ELF-1 (cell line): ENCODE data around the gene DOCK2.
"Not testable (repeated sequence)": the region's sequence is repeated elsewhere in the genome, so short reads cannot be mapped to it uniquely, and the experiment has no call there.

Experiments used
- DNase-seq: peaks from one replicate; pipeline ENCODE4 v3.0.0-alpha.2; 2016; ENCODE audit warnings: low read depth, low spot score

The DOCK2 gene

GRCh38 chr5:169756071-169756765, 119.1 kb downstream of the DOCK2 start:
- DNase-seq = no peak

GRCh38 chr5:169757016-169757415, 119.9 kb downstream of the DOCK2 start:
- no peak for DNase-seq

DNA sequence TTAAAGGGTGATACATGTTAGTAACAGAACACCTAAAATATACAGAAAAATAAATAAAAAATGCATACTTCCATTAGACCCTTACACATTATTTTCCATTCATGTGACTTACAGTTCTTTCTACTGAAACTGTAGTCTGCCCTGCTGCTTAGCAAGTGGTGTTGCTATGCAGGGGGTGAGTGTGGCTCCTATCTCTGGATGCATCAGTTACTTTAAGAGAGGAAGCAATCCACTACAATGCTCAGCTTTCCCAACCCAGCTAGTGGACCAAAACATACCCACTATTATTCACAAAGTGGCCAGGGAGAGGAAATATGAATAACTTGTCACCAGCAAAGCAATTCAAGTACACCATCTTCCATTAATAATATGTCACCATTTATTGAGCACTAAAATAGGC, 121.8 kb downstream of the DOCK2 start:
- DNase-seq = no peak

GRCh38 chr5:169760229-169760628, 123.2 kb downstream of the DOCK2 start:
- DNase-seq = no peak

DNA sequence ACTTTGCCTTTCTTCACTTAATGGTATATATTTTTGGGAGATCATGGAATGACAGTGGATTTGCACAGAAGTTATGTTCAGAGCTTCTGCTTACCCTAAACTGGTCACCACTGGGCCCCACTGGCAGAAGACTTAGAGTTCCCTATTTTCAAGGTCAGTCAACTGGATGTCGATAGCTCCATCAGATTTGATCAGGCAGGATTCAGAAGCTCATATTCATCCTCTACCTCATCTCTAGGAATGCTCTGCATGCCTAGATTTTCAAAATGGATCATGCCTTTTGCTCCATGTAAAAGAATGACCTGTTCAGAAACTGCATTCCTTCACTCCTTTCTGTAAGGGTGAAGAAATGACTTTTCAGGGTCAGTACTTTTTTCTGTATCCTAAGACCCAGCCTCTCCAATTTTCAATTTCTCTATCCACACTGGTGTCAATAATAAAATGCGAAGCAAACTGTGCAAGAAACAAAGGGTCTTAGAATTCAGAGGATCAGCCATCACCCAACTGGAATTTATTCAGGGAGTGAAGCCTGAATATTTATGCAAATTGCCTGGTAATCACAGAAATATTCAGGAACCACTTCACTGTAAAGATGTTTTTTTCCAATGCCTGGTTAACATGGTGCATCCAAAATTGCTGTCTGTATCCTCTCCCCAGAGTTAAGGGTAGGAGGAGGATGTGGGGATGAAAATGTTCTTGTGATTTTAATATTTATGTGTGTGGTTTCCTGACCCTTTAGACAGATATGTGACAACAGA, 125.4 kb downstream of the DOCK2 start:
- no peak for DNase-seq

- no peak for DNase-seq
These were observed 126.4 kb downstream of the DOCK2 start for GRCh38 chr5:169763376-169764017.

DNA sequence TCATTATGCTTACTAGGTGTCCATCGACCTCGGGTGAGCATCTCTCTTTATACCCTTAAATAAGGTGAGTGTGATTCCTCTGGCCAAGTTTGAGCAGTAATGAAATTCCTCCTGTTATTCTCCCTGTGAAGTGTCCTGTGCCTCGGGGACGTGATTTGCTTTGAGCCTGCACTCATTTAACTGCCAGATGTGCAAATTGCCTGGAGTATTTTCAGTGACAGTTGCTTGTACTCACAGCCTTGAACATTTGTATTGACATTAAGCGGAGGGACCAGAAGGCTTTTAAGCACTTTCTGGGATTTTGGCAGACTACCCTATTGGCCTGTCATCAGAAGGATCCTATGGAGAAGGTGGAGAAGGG, 126.9 kb downstream of the DOCK2 start:
- DNase-seq = no peak

DNA sequence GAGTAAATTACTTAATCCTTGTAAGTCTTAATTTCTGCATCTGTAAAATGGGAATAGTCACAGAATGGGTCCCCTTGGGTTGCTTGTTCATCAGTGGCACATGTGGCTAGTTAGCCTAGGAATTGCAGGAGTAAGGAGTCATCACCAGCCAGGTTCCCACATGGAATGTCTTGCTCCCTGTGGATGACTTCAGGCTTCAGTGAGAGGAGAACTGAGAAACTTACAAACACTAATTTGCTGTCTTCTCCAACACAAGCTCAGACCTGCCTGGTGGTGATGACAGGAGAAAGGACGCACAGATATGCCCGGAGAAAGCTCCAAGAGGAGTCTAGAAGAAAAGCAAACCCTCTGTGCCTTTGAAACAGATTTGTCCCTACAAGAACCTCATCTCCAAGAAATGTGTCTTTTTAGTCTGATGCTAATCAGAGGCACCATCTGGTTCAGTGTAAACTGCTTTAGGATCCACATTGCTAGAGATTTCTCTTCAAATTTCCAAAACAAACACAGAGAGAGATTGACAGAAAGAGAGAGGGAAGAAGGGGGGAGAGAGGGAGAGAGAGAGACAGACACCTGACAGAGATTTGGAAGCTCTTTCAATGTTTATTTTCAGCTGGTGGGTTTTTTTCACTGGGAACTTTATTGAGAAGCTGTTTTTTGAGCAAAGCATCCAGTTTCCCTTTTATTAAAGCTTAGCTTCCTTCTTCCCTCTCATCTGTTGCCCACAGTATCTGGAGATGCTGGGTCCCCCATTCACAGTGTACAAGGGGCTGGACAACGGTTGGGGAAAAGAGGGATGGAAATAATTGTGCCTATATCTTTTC, 128.3 kb downstream of the DOCK2 start:
- no peak for DNase-seq

GRCh38 chr5:169766943-169767342, 129.9 kb downstream of the DOCK2 start:
- not testable (repeated sequence) for DNase-seq

DNA sequence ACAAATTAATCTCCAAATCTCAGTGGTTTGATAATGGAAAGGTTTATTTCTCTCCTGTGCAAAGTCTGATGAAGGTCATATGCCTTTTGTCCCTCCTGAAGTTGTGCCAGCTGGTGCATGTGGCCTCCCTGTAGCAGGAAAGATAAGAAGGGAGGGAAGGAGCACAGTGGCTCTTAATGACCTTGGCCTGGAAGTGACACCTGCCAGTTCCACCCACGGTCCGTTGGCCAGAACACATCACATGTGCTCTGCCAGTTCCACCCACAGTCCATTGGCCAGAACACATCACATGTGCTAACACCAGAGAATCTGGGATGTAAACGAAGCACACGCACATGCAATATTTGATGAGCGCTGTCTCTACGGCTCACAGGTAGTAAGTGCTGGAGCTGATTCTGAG, 130.9 kb downstream of the DOCK2 start:
- no peak for DNase-seq

DNA sequence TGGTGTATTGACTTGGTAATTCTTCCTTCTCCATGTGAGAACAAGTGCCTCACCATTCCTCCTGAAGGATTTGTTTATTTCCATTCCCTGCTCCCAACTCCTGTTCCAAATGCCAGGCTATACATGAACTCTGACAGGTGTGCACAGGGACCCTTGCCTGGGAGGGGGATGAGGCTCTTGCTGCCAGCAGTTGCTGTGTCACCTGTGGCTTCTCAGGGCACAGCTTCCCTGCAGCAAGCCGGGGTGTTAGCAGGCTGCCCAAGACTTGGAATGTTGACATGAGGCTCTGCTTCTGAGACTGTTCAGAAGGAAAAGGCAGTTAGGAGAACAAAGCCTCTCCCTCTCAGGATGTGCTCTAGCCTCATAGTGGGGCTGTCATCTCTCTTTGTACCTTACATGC, 131.3 kb downstream of the DOCK2 start:
- no peak for DNase-seq

- DNase-seq = no peak
These were observed 133.0 kb downstream of the DOCK2 start for GRCh38 chr5:169770109-169770508.

DNA sequence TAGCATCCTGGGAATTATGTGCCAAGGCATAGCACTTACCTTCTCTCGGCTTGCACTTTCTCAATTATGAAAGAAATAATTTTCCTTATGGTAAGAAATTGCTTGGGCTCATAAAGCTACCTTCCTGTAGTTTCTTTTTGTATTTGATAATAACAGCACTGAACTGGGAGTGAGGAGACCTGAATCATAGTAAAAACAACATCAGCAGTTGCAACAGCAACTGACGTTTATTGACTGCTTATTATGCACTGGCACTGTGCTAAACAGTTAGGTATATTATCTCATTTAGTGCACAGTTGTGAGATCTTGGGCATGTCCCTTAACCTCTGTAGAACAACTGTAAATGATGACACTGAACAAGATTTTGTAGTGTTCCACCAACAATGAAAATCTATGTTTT, 135.2 kb downstream of the DOCK2 start:
- DNase-seq = no peak

DNA sequence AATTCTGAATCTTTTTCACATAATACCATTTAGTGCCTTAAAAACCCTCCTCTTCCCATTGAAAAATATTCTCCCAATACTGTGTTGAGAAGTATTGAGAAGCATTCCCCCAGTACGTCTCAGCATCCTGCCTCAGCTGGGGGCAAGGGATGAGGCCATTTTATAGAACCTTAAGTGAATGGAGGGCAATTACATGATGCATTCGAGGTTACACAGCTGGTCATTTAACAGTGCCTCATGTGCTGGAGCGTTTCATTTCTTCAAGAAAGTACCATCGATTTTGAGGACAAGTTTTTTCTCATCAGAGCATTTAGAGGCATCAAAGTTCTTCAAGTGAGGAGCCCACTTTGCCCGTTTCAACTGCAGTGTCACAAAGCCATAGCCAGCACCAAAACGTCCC, 135.6 kb downstream of the DOCK2 start:
- DNase-seq = no peak

DNA sequence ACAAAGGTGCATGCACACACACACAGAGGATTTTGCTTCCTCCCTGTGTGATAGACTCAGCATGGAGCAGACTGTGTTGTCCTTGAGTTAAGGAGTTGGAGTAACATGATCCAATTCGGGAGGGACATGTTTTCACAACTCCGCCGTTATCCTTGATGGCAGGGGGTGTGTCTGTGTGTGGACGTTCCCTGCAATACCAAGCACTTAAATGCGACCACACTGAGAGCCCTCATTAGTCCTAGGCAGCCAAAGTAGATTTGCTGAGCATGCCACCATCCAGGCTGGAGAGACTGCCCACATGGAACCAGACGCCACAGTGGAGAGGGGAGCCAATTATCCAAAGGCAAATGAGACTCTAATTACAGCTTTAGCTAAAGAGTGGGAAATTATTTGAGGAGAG, 140.1 kb downstream of the DOCK2 start:
- DNase-seq = peak; percentile 12

- no peak for DNase-seq
These were observed 141.8 kb downstream of the DOCK2 start for GRCh38 chr5:169778622-169779596.

DNA sequence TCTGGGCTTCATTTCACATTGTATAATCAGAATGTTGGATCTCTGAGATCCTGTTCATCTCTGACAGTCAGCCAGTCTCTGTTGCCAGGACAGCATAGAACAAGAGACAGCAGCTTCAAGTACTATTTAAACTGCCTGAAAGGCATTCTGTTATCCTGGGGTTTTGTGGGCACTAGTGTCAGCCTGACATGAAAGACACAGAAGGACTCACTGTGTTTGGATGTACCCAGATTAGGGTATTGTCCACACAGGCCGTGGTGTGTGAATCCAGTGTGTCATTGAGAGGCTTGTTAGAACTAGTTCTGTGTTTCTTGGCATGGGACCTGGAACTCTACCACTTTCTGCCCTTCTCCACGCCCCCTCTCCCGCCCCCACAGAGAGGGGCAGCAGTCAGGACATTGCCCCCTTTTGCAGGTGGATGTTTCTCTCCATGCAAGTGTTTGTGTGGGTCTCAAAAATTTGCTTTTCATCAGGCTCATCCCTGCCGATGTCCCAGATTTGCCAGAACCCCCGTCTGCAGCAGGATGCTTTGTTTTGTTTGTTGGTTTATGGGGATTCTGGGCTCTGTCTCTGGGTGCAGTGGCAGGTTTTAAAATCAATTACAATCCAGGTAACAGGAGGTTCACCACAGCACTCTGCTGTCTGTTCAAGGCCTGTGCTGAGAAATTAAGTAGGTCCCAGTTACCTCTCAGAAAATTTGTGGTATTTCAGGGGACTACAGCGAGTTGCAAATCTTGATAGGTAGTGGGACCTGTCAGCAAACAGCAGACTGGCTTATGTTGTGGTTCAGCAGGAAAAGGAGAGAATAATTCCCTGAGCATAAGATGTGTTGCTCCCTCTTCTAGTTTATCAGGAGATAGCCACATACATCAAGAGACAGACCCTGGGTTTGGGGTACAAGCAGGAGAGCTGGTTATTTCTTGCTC, 144.6 kb downstream of the DOCK2 start:
- DNase-seq = no peak

DNA sequence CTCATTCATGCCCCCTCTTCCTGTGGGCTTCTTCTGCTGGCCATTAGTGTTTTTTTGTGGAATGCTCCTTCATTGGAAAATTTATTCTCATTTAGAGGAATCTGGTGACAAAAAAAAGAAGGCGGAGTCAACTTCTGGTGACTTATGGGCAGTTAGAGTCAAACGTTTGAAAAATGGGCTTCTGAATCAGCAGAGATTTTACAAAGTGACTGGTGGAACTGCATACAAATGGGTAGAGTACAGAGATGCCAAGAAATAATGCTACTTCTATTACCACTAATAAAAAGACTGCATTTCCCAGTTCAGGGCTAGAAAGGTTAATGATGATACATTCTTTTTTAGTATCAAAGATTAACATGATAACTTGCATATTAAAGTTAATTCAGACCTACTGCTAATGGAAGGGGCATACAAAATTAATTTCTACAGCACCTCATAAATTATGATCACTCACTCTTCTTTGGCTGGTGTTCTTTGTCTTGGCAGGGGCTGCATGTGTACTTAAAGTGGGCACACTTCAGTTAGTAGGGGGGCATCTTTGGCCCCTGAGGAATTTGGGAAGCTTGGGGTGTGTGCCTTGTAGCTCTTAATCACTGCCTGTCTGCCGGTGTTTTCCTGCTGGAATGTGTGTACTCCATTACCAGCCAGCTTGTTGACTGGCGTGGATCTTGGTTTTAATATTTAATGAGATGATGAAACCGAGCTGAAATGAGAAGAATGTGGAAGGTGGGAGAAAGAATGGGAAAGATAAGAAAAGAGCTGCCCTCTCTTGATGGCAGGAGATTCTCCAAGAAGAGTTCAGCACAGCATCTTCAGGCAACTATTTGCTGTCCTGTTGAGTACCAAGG, 148.9 kb downstream of the DOCK2 start:
- DNase-seq = no peak

- DNase-seq = no peak
These were observed 151.1 kb downstream of the DOCK2 start for GRCh38 chr5:169788168-169788567.
